HepG2 (cell line): ENCODE results near the gene RELL1. TPM values are rescaled to one million over a fixed set of nuclear protein-coding genes. Genes with fewer than 3 reads are reported as not detected.
A peak's percentile ranks its signal among the peaks of the same experiment; 100 is the strongest.

Experiments
- CCDC6 ChIP-seq: sonication (generic); formaldehyde crosslinking; IDR thresholded peaks from 2 replicates; pipeline ENCODE4 v1.8.1; 2022; ENCODE audit warnings: mild to moderate bottlenecking, missing genetic modification reagents, moderate library complexity
- EHMT2 ChIP-seq: fragments of 200-600 bp; sonication (generic); IDR thresholded peaks from 2 replicates; pipeline ENCODE4 v1.7.0; 2017; ENCODE audit warnings: antibody characterized with exemption, low read depth, low read length, borderline replicate concordance
- ESRRA ChIP-seq: sonication (generic); formaldehyde crosslinking; IDR thresholded peaks from 2 replicates; pipeline ENCODE4 v1.5.1; 2020; ENCODE audit warnings: mild to moderate bottlenecking, low read depth, missing genetic modification reagents
- FLYWCH1 ChIP-seq: sonication (generic); formaldehyde crosslinking; IDR thresholded peaks from 2 replicates; pipeline ENCODE4 v1.8.1; 2023; ENCODE audit warnings: mild to moderate bottlenecking, missing genetic modification reagents
- FOXA1 ChIP-seq, 2 experiments: fragments of 450-650 bp in 1 of 2; sonication (generic) in 1 of 2; formaldehyde crosslinking in 1 of 2; IDR thresholded peaks; 2 replicates each; pipeline versions ENCODE4 v1.4.0 to v1.6.1; 2016 to 2020; ENCODE audit warnings: missing genetic modification reagents in 1 of 2
- HNF4A ChIP-seq: sonication (generic); formaldehyde crosslinking; IDR thresholded peaks from 2 replicates; pipeline ENCODE4 v1.4.0; 2020; ENCODE audit warnings: missing genetic modification reagents
- MEIS2 ChIP-seq: sonication (generic); formaldehyde crosslinking; IDR thresholded peaks from 2 replicates; pipeline ENCODE4 v1.9.0; 2021; ENCODE audit warnings: mild to moderate bottlenecking, missing genetic modification reagents
- PHB2 ChIP-seq: fragments of 450-650 bp; IDR thresholded peaks from 2 replicates; pipeline ENCODE4 v1.6.1; 2018; ENCODE audit not compliant: partially characterized antibody
- TP53 ChIP-seq: sonication (generic); formaldehyde crosslinking; conservative IDR thresholded peaks from 2 replicates; pipeline ENCODE4 v1.4.0; 2020; ENCODE audit warnings: missing genetic modification reagents
- ZBTB38 ChIP-seq: sonication (generic); formaldehyde crosslinking; IDR thresholded peaks from 2 replicates; pipeline ENCODE4 v1.5.1; 2020; ENCODE audit warnings: mild to moderate bottlenecking, missing genetic modification reagents
- ZFP37 ChIP-seq: sonication (generic); formaldehyde crosslinking; IDR thresholded peaks from 2 replicates; pipeline ENCODE4 v1.4.0; 2020; ENCODE audit warnings: missing genetic modification reagents, borderline replicate concordance
- ZNF12 ChIP-seq: sonication (generic); formaldehyde crosslinking; IDR thresholded peaks from 2 replicates; pipeline ENCODE4 v1.5.0; 2020; ENCODE audit warnings: missing genetic modification reagents
- ZNF484 ChIP-seq: sonication (generic); formaldehyde crosslinking; IDR thresholded peaks from 2 replicates; pipeline ENCODE4 v1.5.1; 2020; ENCODE audit warnings: mild to moderate bottlenecking, low read depth, missing genetic modification reagents, borderline replicate concordance
- ZNF674 ChIP-seq: sonication (generic); formaldehyde crosslinking; IDR thresholded peaks from 2 replicates; pipeline ENCODE4 v1.5.0; 2020; ENCODE audit warnings: low read depth, mild to moderate bottlenecking, missing genetic modification reagents
- ZNF720 ChIP-seq: sonication (generic); formaldehyde crosslinking; IDR thresholded peaks from 2 replicates; pipeline ENCODE4 v1.4.0; 2020; ENCODE audit warnings: missing genetic modification reagents
- ZNF83 ChIP-seq: sonication (generic); formaldehyde crosslinking; IDR thresholded peaks from 2 replicates; pipeline ENCODE4 v1.4.0; 2020; ENCODE audit warnings: missing genetic modification reagents, mild to moderate bottlenecking, borderline replicate concordance
- polyA plus RNA-seq, 8 experiments: library from polyadenylated mRNA; depleted of rRNA in 3 of 8; stranded (reverse) in 7 of 8; unstranded in 1 of 8; fragments of >200 nt; fragmentation: Illumina TruSeq in 4 of 8; extraction: Trizol in 4 of 8; gene quantifications; 2 replicates each; pipeline versions ENCODE4 v1.2.1 to v1.2.3, GENCODE V29; 2011 to 2016; ENCODE audit warnings: low read depth in 4 of 8, missing spikeins in 1 of 8, mixed read lengths in 1 of 8; ENCODE audit not compliant: insufficient read depth in 1 of 8
- total RNA-seq, 5 experiments: library from RNA; depleted of rRNA; stranded (reverse); fragments of >200 nt; fragmentation: Illumina TruSeq; extraction: Trizol; gene quantifications; 2 replicates each; pipeline ENCODE4 v1.2.3, GENCODE V29; 2016; ENCODE audit warnings: low read depth in 1 of 5
- TF ChIP-seq, protein P1 (sequence below): sonication (generic); formaldehyde crosslinking; IDR thresholded peaks from 2 replicates; pipeline ENCODE4 v1.4.0; 2020; ENCODE audit warnings: missing genetic modification reagents, borderline replicate concordance
- TF ChIP-seq, protein P2 (sequence below): sonication (generic); formaldehyde crosslinking; IDR thresholded peaks from 2 replicates; pipeline ENCODE4 v1.4.0; 2020; ENCODE audit warnings: missing genetic modification reagents
- TF ChIP-seq, protein P3 (sequence below): conservative IDR thresholded peaks from 2 replicates; pipeline ENCODE4 v1.6.1; 2018; ENCODE audit warnings: missing genetic modification reagents
- TF ChIP-seq, protein P4 (sequence below): sonication (generic); formaldehyde crosslinking; IDR thresholded peaks from 2 replicates; pipeline ENCODE4 v1.5.0; 2020; ENCODE audit warnings: missing genetic modification reagents

RELL1 gene
- total and polyA plus RNA-seq, 2 of the 13 experiments (the other 11 are each of a cell fraction or from before 2014, with no cell fraction given) = 8.4 to 58.4 TPM

DNA sequence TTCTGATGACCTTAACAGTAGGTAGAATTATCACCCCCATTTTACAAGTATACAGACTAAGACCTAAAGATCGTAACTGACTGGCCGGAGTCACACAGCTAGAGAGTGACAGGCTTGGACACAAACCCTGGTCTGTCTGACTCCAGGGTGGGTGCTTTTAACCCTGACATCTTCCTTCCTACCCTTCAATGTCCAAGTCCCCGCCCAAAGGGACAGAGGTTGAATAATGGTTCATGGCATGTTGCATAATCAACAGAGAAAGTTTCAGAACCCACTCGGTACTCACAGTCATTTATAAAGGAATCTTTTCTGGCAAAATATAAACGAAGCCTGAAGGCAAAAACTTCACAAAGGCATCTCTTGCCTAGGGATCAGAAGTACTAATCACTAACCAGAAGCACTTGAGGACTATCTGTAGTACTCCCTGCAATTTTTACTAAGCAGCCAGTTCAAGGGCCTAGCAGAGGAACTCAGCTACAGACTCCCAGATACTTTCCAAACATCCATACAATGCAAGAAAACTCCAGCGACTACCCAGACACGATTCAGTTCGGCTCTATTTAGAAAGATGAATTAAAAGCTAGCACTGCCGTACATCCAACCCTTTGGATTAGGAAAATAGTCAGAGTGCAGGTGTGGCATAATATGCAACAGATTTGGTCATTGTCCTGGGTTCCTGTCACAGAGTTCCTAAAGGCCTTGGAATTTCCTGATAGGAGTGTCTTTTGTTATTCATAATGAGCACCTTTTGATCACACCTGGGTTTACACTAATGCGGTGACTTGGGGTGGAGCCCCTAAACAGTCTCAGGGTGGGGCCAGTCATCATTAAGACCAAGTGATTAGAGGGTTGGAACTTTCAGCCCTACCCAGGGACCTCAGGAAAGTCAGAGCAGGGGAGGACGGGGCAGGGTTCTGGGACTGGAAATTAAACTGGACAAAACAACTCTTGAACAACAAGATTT lies 44.0 kb downstream of the RELL1 start (continued):
- TF ChIP-seq, protein P1, sequence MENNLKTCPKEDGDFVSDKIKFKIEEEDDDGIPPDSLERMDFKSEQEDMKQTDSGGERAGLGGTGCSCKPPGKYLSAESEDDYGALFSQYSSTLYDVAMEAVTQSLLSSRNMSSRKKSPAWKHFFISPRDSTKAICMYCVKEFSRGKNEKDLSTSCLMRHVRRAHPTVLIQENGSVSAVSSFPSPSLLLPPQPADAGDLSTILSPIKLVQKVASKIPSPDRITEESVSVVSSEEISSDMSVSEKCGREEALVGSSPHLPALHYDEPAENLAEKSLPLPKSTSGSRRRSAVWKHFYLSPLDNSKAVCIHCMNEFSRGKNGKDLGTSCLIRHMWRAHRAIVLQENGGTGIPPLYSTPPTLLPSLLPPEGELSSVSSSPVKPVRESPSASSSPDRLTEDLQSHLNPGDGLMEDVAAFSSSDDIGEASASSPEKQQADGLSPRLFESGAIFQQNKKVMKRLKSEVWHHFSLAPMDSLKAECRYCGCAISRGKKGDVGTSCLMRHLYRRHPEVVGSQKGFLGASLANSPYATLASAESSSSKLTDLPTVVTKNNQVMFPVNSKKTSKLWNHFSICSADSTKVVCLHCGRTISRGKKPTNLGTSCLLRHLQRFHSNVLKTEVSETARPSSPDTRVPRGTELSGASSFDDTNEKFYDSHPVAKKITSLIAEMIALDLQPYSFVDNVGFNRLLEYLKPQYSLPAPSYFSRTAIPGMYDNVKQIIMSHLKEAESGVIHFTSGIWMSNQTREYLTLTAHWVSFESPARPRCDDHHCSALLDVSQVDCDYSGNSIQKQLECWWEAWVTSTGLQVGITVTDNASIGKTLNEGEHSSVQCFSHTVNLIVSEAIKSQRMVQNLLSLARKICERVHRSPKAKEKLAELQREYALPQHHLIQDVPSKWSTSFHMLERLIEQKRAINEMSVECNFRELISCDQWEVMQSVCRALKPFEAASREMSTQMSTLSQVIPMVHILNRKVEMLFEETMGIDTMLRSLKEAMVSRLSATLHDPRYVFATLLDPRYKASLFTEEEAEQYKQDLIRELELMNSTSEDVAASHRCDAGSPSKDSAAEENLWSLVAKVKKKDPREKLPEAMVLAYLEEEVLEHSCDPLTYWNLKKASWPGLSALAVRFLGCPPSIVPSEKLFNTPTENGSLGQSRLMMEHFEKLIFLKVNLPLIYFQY (CRISPR knock-in tag) = no peak
- TF ChIP-seq CCDC6 (no peak), ZNF484 (CRISPR knock-in tag) (no peak), ZNF12 (CRISPR knock-in tag) (no peak), ZBTB38 (CRISPR knock-in tag) (no peak), ZNF720 (CRISPR knock-in tag) (no peak), PHB2 (no peak), EHMT2 (0 out of 2 replicates have a peak, but pooled peaks have one; percentile 39), ZNF674 (CRISPR knock-in tag) (no peak), TP53 (CRISPR knock-in tag) (no peak), ZNF83 (CRISPR knock-in tag) (no peak), ESRRA (CRISPR knock-in tag) (no peak), FOXA1 (IDR thresholded peaks at IDR 0.05) (no peak), FOXA1 (CRISPR knock-in tag; IDR thresholded peaks at IDR 0.05) (no peak), MEIS2 (CRISPR knock-in tag) (no peak), FLYWCH1 (CRISPR knock-in tag) (no peak), ZFP37 (CRISPR knock-in tag) (no peak), HNF4A (peak; percentile 37; the same call in 1 of the 2 replicates)
- TF ChIP-seq, protein P2, sequence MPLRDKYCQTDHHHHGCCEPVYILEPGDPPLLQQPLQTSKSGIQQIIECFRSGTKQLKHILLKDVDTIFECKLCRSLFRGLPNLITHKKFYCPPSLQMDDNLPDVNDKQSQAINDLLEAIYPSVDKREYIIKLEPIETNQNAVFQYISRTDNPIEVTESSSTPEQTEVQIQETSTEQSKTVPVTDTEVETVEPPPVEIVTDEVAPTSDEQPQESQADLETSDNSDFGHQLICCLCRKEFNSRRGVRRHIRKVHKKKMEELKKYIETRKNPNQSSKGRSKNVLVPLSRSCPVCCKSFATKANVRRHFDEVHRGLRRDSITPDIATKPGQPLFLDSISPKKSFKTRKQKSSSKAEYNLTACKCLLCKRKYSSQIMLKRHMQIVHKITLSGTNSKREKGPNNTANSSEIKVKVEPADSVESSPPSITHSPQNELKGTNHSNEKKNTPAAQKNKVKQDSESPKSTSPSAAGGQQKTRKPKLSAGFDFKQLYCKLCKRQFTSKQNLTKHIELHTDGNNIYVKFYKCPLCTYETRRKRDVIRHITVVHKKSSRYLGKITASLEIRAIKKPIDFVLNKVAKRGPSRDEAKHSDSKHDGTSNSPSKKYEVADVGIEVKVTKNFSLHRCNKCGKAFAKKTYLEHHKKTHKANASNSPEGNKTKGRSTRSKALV (CRISPR knock-in tag) = no peak
- TF ChIP-seq, protein P3, sequence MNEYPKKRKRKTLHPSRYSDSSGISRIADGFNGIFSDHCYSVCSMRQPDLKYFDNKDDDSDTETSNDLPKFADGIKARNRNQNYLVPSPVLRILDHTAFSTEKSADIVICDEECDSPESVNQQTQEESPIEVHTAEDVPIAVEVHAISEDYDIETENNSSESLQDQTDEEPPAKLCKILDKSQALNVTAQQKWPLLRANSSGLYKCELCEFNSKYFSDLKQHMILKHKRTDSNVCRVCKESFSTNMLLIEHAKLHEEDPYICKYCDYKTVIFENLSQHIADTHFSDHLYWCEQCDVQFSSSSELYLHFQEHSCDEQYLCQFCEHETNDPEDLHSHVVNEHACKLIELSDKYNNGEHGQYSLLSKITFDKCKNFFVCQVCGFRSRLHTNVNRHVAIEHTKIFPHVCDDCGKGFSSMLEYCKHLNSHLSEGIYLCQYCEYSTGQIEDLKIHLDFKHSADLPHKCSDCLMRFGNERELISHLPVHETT (CRISPR knock-in tag) = no peak
- TF ChIP-seq, protein P4, sequence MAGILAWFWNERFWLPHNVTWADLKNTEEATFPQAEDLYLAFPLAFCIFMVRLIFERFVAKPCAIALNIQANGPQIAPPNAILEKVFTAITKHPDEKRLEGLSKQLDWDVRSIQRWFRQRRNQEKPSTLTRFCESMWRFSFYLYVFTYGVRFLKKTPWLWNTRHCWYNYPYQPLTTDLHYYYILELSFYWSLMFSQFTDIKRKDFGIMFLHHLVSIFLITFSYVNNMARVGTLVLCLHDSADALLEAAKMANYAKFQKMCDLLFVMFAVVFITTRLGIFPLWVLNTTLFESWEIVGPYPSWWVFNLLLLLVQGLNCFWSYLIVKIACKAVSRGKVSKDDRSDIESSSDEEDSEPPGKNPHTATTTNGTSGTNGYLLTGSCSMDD (CRISPR knock-in tag) = no peak
